NB4 (cell line): ENCODE data around the gene TRPC1.

ENCODE experiments used
- CTCF ChIP-seq: IDR thresholded peaks from one replicate; pipeline ENCODE4 v1.5.1; 2012; ENCODE audit warnings: low read depth, low read length
- POLR2A ChIP-seq: IDR thresholded peaks from 2 replicates; pipeline ENCODE4 v1.6.1; 2011; ENCODE audit warnings: mild to moderate bottlenecking; ENCODE audit not compliant: insufficient read length; ENCODE audit errors: extremely low read depth

GRCh38 chr3:142738396-142738795, 14.6 kb downstream of the TRPC1 start:
- TF ChIP-seq POLR2A: no peak
- TF ChIP-seq CTCF: no peak
